ENCODE measurements around the gene MED13L.

GRCh38 chr12:116273813-116274550, 3.5 kb downstream of the MED13L start:
- TF ChIP-seq CTCF (IDR thresholded peaks at IDR 0.05; ENCODE audit: insufficient read depth, low read length, poor library complexity, severe bottlenecking) (no peak), EZH2phosphoT487 (conservative IDR thresholded peaks at IDR 0.05; ENCODE audit: low read length) (no peak)

Data from SU-DHL-6 (cell line).